Hippocampal formation (tissue), 2 donors: Measurements from ENCODE around the gene RUBCNL.

Experiments used
- DNase-seq, 2 donors: peaks; one replicate each; lab custom pipeline; 2025; lab: John Stamatoyannopoulos, UW

RUBCNL gene

GRCh38 chr13:46310066-46310465, 77.0 kb downstream of the RUBCNL start:
- no peak for DNase-seq

DNA sequence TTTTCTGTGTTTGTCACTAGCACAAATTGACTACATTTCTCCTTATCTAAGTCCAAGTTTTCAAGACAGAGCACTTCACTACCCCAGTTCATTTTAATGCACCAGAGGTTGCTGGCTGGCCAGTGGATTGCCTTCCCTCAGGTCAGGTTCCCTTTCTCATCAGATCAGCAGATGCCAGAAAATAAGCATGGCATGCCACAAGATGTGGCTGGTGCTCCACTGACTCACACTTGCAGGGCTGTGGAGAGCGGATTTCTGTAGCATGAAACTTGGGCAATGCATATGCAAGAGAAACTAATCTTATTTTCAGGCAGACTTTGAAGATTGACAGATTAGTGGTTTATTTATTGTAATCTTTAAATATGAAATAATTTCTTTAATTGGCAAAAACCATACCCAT, 79.5 kb downstream of the RUBCNL start:
- no peak for DNase-seq

GRCh38 chr13:46304546-46304945, 82.5 kb downstream of the RUBCNL start:
- DNase-seq: no peak

DNA sequence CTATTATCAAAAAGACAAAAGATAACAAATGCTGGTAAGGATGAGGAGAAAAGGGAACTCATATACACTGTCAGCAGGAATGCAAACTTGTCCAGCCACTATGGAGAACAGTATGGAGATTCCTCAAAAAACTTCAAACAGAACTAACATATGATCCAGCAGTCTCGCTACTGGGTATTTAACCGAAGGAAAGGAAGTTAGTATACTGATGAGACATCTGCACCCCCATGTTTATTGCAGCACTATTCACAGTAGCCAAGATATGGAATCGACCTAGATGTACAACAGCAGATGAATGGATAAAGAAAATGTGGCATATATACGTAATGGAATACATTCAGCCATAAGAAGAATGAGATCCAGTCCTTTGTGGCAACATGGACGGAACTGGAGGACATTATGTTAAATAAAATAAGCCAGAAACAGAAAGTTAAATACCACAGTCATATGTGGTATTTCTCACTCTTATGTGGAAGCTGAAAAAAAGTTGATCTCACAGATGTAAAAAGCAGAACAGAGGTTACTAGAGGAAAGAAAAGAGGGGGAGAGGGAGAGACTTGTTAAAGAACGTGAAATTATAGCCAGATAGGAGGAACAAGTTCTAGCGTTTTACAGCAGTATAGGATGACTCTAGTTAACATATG, 83.2 kb downstream of the RUBCNL start:
- DNase-seq: no peak

DNA sequence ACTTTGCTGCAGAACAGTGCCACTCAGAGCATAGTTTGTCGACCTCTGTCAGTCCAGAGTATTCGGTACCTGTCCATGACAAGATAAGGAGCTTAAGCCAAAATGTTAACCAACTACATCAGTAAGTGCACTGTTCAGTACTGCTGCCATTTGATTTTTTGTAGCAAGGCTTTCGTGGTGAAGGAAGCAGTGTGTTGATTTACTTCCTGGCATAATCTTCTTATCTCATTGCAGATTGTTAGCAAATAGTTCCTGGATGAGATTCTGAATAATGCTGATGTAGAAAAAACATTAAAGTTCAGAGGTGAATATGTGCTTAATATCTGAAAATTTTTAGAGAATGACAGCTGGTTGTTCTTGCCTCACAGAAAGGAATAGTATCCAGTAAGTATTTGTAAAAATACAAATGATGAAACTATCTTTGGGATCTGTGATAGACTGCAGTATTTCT, 89.7 kb downstream of the RUBCNL start:
- no peak for DNase-seq

- no peak for DNase-seq
Observed at GRCh38 chr13:46296921-46297320, 90.1 kb downstream of the RUBCNL start.

GRCh38 chr13:46296115-46296822, 90.8 kb downstream of the RUBCNL start:
- no peak for DNase-seq

DNA sequence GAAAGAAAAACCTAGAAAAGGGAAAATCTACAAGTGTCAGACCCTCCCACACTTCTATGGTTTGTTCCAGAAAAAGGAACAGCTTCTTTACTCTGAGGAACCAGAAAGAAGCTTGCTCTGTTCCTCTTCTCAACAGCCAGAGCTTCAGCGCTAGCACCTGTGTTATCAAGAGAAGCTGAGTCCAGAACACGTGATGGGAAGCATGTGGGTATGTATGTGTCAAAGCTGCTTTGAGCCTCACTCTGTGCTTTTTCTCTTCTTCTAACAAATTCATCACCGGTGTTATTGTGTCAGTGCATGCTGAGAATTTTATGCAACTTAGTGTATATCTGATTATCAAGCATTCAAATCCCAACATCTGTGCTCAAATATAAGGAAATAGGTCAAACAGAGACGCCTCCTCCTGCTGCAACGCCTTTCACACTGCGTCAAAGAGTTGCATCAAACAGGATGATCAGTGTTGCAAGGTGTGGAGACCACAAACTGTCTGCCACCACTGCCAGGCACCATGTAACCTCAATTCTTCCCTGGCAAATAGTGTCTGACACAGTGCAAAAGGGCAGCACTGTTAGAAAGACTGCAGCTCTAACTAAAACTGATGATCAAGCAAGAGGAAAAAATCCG, 91.4 kb downstream of the RUBCNL start:
- peak in 1 of 2 donors; percentile 4 for DNase-seq

DNA sequence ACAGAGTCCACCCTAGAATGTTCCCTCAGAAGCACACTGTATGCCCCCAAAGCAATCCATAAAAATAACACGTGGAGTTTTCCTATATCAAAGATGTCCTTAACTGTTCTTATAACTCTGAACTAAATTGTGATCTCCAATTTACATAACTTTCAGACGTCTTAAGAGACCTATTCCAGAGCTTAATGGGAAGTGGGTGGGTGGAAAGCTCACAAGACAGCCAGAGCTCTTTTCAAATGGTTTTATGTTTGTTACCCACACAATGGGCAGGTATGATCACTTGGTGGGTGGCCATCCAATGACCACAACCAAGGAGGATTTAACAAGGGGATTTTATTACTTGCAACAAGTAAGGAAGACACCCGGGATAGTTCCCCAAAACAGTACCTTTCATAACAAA, 93.6 kb downstream of the RUBCNL start:
- no peak for DNase-seq
